Colonic mucosa (tissue), 4 donors: Measurements from ENCODE around the gene TENM3. TPM values are rescaled to one million over a fixed set of nuclear protein-coding genes. Genes with fewer than 3 reads are reported as not detected.

ENCODE experiments used
- DNase-seq: peaks from one replicate; pipeline ENCODE4 v3.0.0-alpha.2; 2020
- H3K27ac ChIP-seq: fragments of 200-600 bp; one replicate; pipeline ENCODE4 v1.8.0; 2021
- H3K27me3 ChIP-seq: fragments of 200-600 bp; one replicate; pipeline ENCODE4 v1.8.0; 2021
- H3K36me3 ChIP-seq: fragments of 200-600 bp; one replicate; pipeline ENCODE4 v1.8.0; 2021
- H3K4me1 ChIP-seq: fragments of 200-600 bp; one replicate; pipeline ENCODE4 v1.8.0; 2021; ENCODE audit warnings: mild to moderate bottlenecking
- H3K4me3 ChIP-seq: fragments of 200-600 bp; one replicate; pipeline ENCODE4 v1.8.0; 2021
- H3K9ac ChIP-seq, 2 donors: one replicate each; pipeline ENCODE4 v1.7.0; 2013; ENCODE audit warnings: control low read depth in 2 of 2, low read depth in 2 of 2, low read length in 2 of 2
- H3K9me3 ChIP-seq: fragments of 200-600 bp; one replicate; pipeline ENCODE4 v1.8.0; 2021
- intact Hi-C: fragments of 100-400 bp; cut with DNase I; formaldehyde crosslinking; loops from one replicate; pipeline ENCODE4 v1.14.1; 2022
- total RNA-seq, 2 donors: library from RNA; stranded (reverse); fragmentation: NEBNext Ultra II Directional in 1 of 2; extraction: Animal tissue kit (Norgen Biotek cat#: 25700) in 1 of 2; gene quantifications; one replicate each; pipeline ENCODE4 v1.2.1, GENCODE V29; 2021
- TF ChIP-seq, protein P1 (sequence below): fragments of 200-600 bp; IDR thresholded peaks from one replicate; pipeline ENCODE4 v1.8.0; 2022; ENCODE audit warnings: antibody characterized with exemption, mild to moderate bottlenecking
- donor health status: healthy.
- donor health status: DM: no; HTN: no; CAD: no.
- donor health status: DM: no; HTN: no; CAD: no.

Gene TENM3
- total RNA-seq, 2 donors from 2014 or later: 0.32 to 1.6 TPM

DNA sequence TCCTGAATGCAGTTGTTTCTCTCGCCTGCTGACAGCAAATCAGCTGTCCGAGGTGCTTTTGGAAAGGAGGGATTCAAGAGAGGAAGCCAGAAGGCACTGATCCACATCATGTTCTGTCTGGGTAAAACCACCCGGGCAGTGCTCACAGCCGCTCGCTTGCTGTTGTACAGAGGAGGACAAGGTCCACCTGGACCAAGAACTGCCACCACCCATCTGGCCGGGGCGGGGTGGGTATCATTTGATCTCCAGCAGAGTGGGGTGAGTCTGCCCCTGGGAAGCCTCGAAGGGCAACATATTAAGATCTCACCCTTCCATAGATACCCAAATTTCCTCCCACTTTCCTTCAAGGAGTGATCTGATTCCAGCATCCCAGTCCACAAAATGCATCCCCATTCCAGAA is 560.9 kb downstream of the TENM3 start:
- H3K4me3 ChIP-seq: no peak overlapping the region
- intact Hi-C loops: loop anchor here (10.0 kb wide), 1 partner anchor 461 kb away; no protein-coding TSS in a partner anchor

DNA sequence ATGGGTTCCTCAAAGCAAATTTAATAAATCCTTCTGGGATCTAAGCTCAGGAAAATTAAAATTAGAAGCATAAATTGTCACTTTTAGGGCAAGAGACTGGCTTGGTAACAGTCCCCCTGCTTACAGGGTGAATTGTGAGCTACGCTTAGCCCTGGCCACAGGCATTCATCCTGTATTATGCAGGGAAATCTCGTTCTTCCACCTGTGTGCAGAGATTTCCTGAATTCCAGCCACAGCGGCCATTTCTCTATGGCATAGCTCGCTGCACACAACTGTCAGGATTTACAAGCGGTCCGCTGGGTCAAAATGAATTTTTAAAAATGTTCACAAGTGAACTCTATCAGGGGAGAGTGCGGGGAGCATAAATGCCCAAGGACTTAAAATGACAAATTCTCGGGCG is 562.1 kb downstream of the TENM3 start:
- Histone ChIP-seq H3K36me3 (no peaks in the 10 kb centered on the region), H3K4me1 (no peaks in the 10 kb centered on the region), H3K4me3 (no peak overlapping the region), H3K27ac (no peak overlapping the region), H3K27me3 (no peaks in the 10 kb centered on the region), H3K9me3 (no peaks in the 10 kb centered on the region), H3K9ac (no peak overlapping the region)
- TF ChIP-seq, protein P1, sequence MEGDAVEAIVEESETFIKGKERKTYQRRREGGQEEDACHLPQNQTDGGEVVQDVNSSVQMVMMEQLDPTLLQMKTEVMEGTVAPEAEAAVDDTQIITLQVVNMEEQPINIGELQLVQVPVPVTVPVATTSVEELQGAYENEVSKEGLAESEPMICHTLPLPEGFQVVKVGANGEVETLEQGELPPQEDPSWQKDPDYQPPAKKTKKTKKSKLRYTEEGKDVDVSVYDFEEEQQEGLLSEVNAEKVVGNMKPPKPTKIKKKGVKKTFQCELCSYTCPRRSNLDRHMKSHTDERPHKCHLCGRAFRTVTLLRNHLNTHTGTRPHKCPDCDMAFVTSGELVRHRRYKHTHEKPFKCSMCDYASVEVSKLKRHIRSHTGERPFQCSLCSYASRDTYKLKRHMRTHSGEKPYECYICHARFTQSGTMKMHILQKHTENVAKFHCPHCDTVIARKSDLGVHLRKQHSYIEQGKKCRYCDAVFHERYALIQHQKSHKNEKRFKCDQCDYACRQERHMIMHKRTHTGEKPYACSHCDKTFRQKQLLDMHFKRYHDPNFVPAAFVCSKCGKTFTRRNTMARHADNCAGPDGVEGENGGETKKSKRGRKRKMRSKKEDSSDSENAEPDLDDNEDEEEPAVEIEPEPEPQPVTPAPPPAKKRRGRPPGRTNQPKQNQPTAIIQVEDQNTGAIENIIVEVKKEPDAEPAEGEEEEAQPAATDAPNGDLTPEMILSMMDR: no peak
- intact Hi-C loops: loop anchor here (5.0 to 10.0 kb wide), 2 partner anchors 328 to 459 kb away; no protein-coding TSS in a partner anchor
- no peak for DNase-seq

More for the DNA sequence above, 560.9 kb downstream of the TENM3 start:
- no peaks in the 10 kb centered on the region for H3K9me3 ChIP-seq
- H3K4me1 ChIP-seq: no peaks in the 10 kb centered on the region
- H3K27ac ChIP-seq: no peak overlapping the region
- no peaks in the 10 kb centered on the region for H3K36me3 ChIP-seq
- H3K27me3 ChIP-seq: no peaks in the 10 kb centered on the region
- TF ChIP-seq, protein P1: no peak
- DNase-seq: no peak
- H3K9ac ChIP-seq: no peak overlapping the region

DNA sequence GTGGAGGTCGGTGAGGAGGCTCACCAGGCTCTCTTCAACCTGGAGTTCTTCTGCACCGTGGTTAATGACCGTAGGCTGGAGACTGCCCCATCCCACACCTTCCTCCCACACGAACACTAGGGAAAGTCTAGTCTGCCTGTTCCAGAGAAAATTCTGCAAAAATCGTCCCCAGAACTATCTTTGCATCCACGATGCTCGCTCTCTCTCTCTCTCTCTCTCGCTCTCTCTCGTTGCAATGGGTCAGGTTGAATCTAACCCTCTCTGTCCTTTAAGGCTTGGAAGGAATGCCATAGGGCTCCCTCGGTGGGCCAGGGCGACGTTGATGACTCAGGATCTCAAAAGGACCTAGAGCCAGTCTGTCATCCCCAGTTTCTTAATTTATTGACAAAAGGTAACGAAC is 562.5 kb downstream of the TENM3 start:
- Histone ChIP-seq H3K9ac (no peak overlapping the region), H3K27ac (no peak overlapping the region), H3K4me1 (no peaks in the 10 kb centered on the region), H3K27me3 (no peaks in the 10 kb centered on the region), H3K9me3 (no peaks in the 10 kb centered on the region), H3K4me3 (no peak overlapping the region), H3K36me3 (no peaks in the 10 kb centered on the region)
- intact Hi-C loops: loop anchor here (5.0 to 10.0 kb wide), 2 partner anchors 328 to 459 kb away; no protein-coding TSS in a partner anchor
- TF ChIP-seq, protein P1: no peak
- DNase-seq: no peak

DNA sequence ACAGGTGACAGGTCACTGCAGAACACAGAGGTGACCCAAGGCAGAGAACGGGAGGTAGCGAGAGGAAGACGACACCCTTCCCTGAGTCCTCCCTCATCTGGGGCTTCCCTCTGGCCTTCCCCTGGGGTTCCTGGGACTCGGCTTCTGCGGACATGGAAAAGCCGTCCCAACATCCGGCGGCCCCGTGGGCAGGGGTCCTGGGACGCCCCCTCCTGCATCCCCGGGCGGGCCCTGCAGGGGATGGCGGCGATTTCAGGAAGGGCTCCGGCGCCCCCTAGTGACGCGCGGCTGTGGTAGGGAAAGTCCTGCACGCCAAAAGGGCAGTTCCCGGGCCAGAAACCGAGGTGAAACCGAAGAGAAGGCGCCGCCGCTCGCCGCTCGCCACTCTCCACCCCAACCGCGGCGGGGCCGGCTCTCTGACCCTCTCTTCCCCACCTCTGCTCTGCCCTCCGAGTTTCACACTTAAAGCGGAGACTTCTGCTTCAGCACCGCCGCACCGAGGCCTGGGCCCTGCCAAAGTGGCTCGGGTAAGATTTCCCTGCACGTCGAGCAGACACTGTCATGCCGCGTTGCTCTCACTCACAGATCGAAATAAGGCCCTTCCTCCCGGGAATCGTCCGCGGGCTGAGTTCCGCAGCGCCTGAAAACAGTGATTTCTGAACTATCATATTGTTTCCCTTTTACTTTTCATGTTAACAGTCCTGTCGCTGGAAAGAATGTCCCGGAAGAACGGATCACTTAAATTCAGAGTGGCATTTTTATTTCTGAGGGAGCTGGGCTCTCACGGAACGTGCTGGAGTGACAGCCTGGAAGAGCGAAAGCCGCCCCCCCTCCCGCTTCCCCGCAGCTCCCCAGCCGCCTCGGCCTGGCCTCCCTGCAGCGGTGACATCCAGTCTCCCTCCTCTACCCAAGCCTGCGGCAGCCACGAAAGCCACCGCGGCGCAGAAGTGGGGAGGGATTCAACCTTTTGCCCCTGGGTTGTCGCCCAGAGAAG is 563.4 kb downstream of the TENM3 start:
- Histone ChIP-seq H3K27ac (no peak overlapping the region), H3K27me3 (no peaks in the 10 kb centered on the region), H3K4me1 (no peaks in the 10 kb centered on the region), H3K4me3 (peak overlapping the region; percentile 23), H3K36me3 (no peaks in the 10 kb centered on the region), H3K9me3 (no peaks in the 10 kb centered on the region), H3K9ac (peak overlapping the region; percentile 2 to 34)
- DNase-seq: peak; percentile 74
- intact Hi-C loops: loop anchor here (5.0 to 10.0 kb wide), 2 partner anchors 329 to 458 kb away; no protein-coding TSS in a partner anchor
- TF ChIP-seq, protein P1: peak; percentile 68

DNA sequence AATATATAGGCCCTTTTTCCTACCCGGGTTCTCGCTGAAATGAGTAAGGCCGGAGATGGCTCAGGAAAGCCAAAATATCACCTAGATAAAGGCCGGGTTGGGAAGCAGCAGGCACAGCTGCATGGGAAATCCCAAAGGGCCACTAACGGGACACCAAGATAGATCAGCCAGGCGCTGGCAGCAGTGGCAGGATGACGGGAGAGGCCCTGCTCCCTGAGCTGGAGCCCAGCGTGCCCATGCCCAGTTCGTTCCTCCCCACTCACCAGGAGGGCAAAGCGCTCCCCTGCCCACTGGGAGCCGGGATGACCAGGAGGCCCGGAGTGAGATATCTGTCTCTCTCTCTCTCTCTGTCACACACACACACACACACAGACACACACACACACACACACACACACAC is 564.1 kb downstream of the TENM3 start:
- Histone ChIP-seq H3K36me3 (no peaks in the 10 kb centered on the region), H3K4me1 (no peaks in the 10 kb centered on the region), H3K9me3 (no peaks in the 10 kb centered on the region), H3K27ac (no peak overlapping the region), H3K9ac (no peak overlapping the region), H3K27me3 (no peaks in the 10 kb centered on the region), H3K4me3 (no peak overlapping the region)
- DNase-seq: no peak
- TF ChIP-seq, protein P1: no peak
- intact Hi-C loops: loop anchor here (5.0 to 10.0 kb wide), 2 partner anchors 330 to 457 kb away; no protein-coding TSS in a partner anchor
